Effector CD8-positive, alpha-beta T cell (primary cell): ENCODE results near the gene NSUN6.
"Not testable (repeated sequence)": the region's sequence is repeated elsewhere in the genome, so short reads cannot be mapped to it uniquely, and the experiment has no call there.

Experiments used
- DNase-seq: peaks from one replicate; lab custom pipeline; 2025; lab: John Stamatoyannopoulos, UW

The NSUN6 gene

GRCh38 chr10:18659819-18660535 lies 8.6 kb upstream of the NSUN6 start:
- no peak for DNase-seq

- DNase-seq = peak; percentile 95
Observed at GRCh38 chr10:18659125-18659818, 7.9 kb upstream of the NSUN6 start, which contains the start of gene ARL5B. ARL5B (plus strand) TSS chr10:18659431; CDS start chr10:18659638, 207 bp downstream.

GRCh38 chr10:18658271-18659124 lies 7.1 kb upstream of the NSUN6 start:
- DNase-seq = no peak

GRCh38 chr10:18656724-18657123 lies 5.3 kb upstream of the NSUN6 start:
- DNase-seq = no peak

GRCh38 chr10:18653112-18653511 lies 1.7 kb upstream of the NSUN6 start:
- no peak for DNase-seq

- DNase-seq = no peak
Observed at GRCh38 chr10:18650404-18650997, 886 bp downstream of the NSUN6 start.

- DNase-seq = no peak
Observed at GRCh38 chr10:18649364-18649959, 1.9 kb downstream of the NSUN6 start.

- DNase-seq = no peak
Observed at GRCh38 chr10:18647945-18648344, 3.4 kb downstream of the NSUN6 start.

- DNase-seq = no peak
Observed at GRCh38 chr10:18647151-18647550, 4.2 kb downstream of the NSUN6 start.

GRCh38 chr10:18639719-18640118 lies 11.7 kb downstream of the NSUN6 start:
- DNase-seq = not testable (repeated sequence)

GRCh38 chr10:18637400-18637799 lies 14.0 kb downstream of the NSUN6 start:
- DNase-seq = not testable (repeated sequence)

- no peak for DNase-seq
Observed at GRCh38 chr10:18635995-18636394, 15.4 kb downstream of the NSUN6 start.

GRCh38 chr10:18632500-18632899 lies 18.9 kb downstream of the NSUN6 start:
- not testable (repeated sequence) for DNase-seq

- peak; percentile 71 for DNase-seq
Observed at GRCh38 chr10:18627452-18628018, 23.9 kb downstream of the NSUN6 start.

- DNase-seq = no peak
Observed at GRCh38 chr10:18625886-18626285, 25.5 kb downstream of the NSUN6 start.

GRCh38 chr10:18623671-18624070 lies 27.7 kb downstream of the NSUN6 start:
- DNase-seq = not testable (repeated sequence)

- DNase-seq = no peak
Observed at GRCh38 chr10:18620856-18621255, 30.5 kb downstream of the NSUN6 start.

GRCh38 chr10:18619016-18619415 lies 32.4 kb downstream of the NSUN6 start:
- DNase-seq = no peak

GRCh38 chr10:18616337-18616736 lies 35.0 kb downstream of the NSUN6 start:
- no peak for DNase-seq

GRCh38 chr10:18615618-18616017 lies 35.8 kb downstream of the NSUN6 start:
- DNase-seq = no peak

GRCh38 chr10:18611168-18611567 lies 40.2 kb downstream of the NSUN6 start:
- DNase-seq = no peak
